Stimulated activated CD4-positive, alpha-beta T cell treated with anti-CD3 and anti-CD28 coated beads, Interleukin-15, amount 100 ng/mL, for 48 hours (primary cell): ENCODE data around the gene GOLGA8S.
"Not testable (repeated sequence)": the region's sequence is repeated elsewhere in the genome, so short reads cannot be mapped to it uniquely, and the experiment has no call there.

Experiments used
- DNase-seq, 2 donors: peaks; one replicate each; pipeline ENCODE4 v3.0.0-alpha.2; 2020; ENCODE audit warnings: low read depth in 2 of 2

Gene GOLGA8S

DNA sequence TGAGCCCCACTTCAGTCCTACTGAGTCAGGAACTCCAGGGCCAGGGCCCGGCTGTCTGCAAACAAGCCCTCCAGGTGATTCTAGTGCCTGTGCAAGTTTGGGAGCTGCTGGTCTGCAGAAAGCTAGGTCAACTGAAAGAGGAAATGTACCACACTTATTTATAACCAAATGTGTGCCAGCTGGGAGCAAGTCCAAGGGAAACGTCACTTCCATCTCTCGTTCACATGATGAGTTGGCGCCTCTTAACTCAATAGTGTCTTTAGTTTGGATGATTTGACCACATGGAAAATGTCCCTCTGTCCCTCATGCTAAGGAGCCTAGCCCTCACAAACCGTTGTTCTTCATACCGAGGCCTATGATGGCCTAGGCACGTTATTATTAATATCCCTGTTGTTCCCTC, 43.2 kb downstream of the GOLGA8S start:
- DNase-seq: no peak

- DNase-seq: not testable (repeated sequence)
These were observed 43.8 kb downstream of the GOLGA8S start for GRCh38 chr15:23398357-23398756.

- not testable (repeated sequence) for DNase-seq
These were observed 44.7 kb downstream of the GOLGA8S start for GRCh38 chr15:23399207-23399606.

GRCh38 chr15:23401627-23402026, 47.1 kb downstream of the GOLGA8S start:
- DNase-seq: no peak

DNA sequence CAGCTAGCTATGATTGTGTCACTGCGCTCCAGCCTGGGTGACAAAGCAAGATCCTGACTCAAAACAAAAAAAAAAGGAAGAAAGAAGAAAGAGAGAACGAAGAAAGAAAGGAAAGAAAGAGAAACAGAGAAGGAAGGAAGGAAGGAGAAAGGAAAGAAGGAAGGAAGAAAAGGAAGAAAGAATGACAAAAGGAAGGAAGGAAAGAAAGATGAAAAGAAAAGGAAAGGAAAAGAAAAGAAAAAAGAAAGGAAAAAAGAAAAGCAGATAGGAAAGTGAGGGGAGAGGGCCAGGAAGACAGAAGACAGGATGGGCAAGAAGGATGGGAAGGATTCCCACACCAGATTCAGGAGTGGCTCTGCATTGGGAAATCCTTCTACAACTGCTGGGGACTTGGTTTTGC, 47.6 kb downstream of the GOLGA8S start:
- DNase-seq: no peak

DNA sequence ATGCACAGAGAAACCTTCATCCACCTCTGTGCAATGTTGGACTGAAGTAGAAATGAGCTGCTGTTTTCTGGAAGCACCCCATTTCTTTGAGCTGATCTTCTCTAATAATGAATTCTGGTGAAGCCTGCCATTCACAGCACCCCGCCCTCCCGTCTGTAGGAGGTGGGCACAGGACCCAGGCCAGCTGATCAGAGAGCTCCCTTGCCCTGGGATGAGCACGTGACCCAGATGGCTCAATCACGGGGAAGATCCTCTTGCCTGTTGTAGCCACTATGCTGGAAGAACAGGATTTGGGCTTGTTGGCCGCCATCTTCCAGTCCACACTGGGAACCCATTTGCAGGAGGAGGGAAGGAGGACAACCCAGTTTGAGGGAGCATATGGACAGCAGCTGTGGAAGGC, 48.0 kb downstream of the GOLGA8S start:
- DNase-seq: no peak

DNA sequence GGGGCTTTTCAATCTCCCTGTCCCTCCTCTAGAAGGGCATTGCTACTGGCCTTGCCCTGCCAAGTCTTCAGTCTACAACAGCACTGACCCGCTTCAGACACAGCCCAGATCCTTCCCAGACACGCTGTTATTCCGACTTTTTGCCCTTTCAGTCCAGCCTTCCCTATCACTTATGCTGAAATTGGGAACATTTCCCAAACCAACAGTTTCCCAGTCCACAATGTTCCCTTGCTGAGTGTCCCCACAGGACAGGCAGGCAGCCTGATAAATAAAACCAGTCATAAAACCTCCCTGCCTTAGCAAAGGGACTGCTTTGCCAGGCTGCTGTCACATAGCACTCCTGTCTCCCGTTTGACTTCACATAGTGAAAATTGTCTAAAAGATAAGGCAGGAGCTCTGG, 49.0 kb downstream of the GOLGA8S start:
- no peak for DNase-seq

- no peak for DNase-seq
These were observed 57.3 kb downstream of the GOLGA8S start for GRCh38 chr15:23411841-23412240.

- not testable (repeated sequence) for DNase-seq
These were observed 58.5 kb downstream of the GOLGA8S start for GRCh38 chr15:23412881-23413600.
